GM12878 (cell line): ENCODE data around the gene ADGRG1. TPM values are rescaled to one million over a fixed set of nuclear protein-coding genes. Genes with fewer than 3 reads are reported as not detected.

Experiments
- ATAC-seq: fragments of 200-7000 bp; cut with Tn5 transposase; 3 replicates; pipeline ENCODE4 v1.9.1; 2020; ENCODE audit warnings: mild to moderate bottlenecking, moderate library complexity
- BruUV-seq: library from RNA; stranded (reverse); fragments of 400-500 nt; replicated peaks from 2 replicates; lab custom pipeline; 2021; lab: Mats Ljungman, UMichigan
- CTCF ChIA-PET: fragments of 300-600 bp; sonication (Branson Sonifier 250); formaldehyde crosslinking; extraction: SDS; loops from one replicate; lab custom pipeline; 2021; ENCODE audit warnings: inconsistent platforms; lab: Yijun Ruan, JAX
- POLR2A ChIA-PET: fragments of 350-600 bp; formaldehyde crosslinking; extraction: SDS; loops from one replicate; lab custom pipeline; 2021; ENCODE audit warnings: inconsistent platforms; lab: Charles Lee
- RAD21 ChIA-PET: fragments of 300-600 bp; sonication (Branson Sonifier 250); formaldehyde crosslinking; loops from one replicate; lab custom pipeline; 2023; ENCODE audit warnings: antibody characterized with exemption; ENCODE audit not compliant: unreplicated experiment; lab: Charles Lee
- SMC1A ChIA-PET: fragments of 300-600 bp; sonication (Branson Sonifier 250); formaldehyde crosslinking; loops from one replicate; lab custom pipeline; 2023; ENCODE audit not compliant: unreplicated experiment, uncharacterized antibody; lab: Charles Lee
- DNase-seq: peaks from one replicate; pipeline ENCODE4 v3.0.0-alpha.2; 2011; ENCODE audit warnings: low read depth, low spot score
- FAIRE-seq: peaks from 3 replicates; lab custom pipeline; 2011; peaks lifted over from hg19 to GRCh38; lab: Jason Lieb, UNC
- H2AFZ ChIP-seq: 2 replicates; pipeline ENCODE4 v1.6.0; 2011; ENCODE audit warnings: low read depth, low read length, control low read depth; ENCODE audit not compliant: control insufficient read depth
- H3K27ac ChIP-seq: 2 replicates; pipeline ENCODE4 v1.5.1; 2011; ENCODE audit warnings: control low read depth; ENCODE audit not compliant: control insufficient read depth, insufficient read depth
- H3K27me3 ChIP-seq, 2 experiments: replicated peaks in 1 of 2; 2 replicates each; pipeline versions ENCODE4 v1.6.0 to v1.6.1; 2011; ENCODE audit warnings: low read length in 1 of 2; ENCODE audit not compliant: control insufficient read depth in 2 of 2, insufficient read depth in 2 of 2
- H3K36me3 ChIP-seq, 2 experiments: 2 replicates each; pipeline ENCODE4 v1.5.1; 2011; ENCODE audit warnings: low read length in 1 of 2; ENCODE audit not compliant: control insufficient read depth in 2 of 2, insufficient read depth in 2 of 2
- H3K4me1 ChIP-seq: 2 replicates; pipeline ENCODE4 v1.6.1; 2011; ENCODE audit warnings: mild to moderate bottlenecking, low read length, moderate library complexity, mixed read lengths; ENCODE audit not compliant: control insufficient read depth, insufficient read depth
- H3K4me2 ChIP-seq: 2 replicates; pipeline ENCODE4 v1.6.0; 2011; ENCODE audit warnings: control low read depth; ENCODE audit not compliant: control insufficient read depth, insufficient read depth
- H3K4me3 ChIP-seq: fragments of 200-600 bp; sonication (generic); 2 replicates; pipeline ENCODE4 v1.5.1; 2016
- H3K79me2 ChIP-seq: 2 replicates; pipeline ENCODE4 v1.6.0; 2011; ENCODE audit warnings: low read length; ENCODE audit not compliant: control insufficient read depth, insufficient read depth
- H3K9ac ChIP-seq: 2 replicates; pipeline ENCODE4 v1.8.0; 2011; ENCODE audit warnings: low read length, control low read depth, mixed read lengths; ENCODE audit not compliant: control insufficient read depth, insufficient read depth
- H3K9me3 ChIP-seq: replicated peaks from 3 replicates; pipeline ENCODE4 v1.5.1; 2011; ENCODE audit warnings: mild to moderate bottlenecking, low read length; ENCODE audit not compliant: control insufficient read depth, insufficient read depth
- H4K20me1 ChIP-seq: 2 replicates; pipeline ENCODE4 v1.6.0; 2011; ENCODE audit not compliant: control insufficient read depth, insufficient read depth
- CHD2 ChIP-seq: IDR thresholded peaks from 2 replicates; pipeline ENCODE4 v1.6.1; 2011; ENCODE audit warnings: low read depth, low read length, improper control_type of control experiment, borderline replicate concordance
- HDAC2 ChIP-seq: fragments of 200-600 bp; sonication (generic); IDR thresholded peaks from 2 replicates; pipeline ENCODE4 v1.6.1; 2017
- IRF3 ChIP-seq: fragments of 450-650 bp; IDR thresholded peaks from 2 replicates; pipeline ENCODE4 v1.6.1; 2014; ENCODE audit warnings: mild to moderate bottlenecking
- KLF5 ChIP-seq: fragments of 450-650 bp; IDR thresholded peaks from 2 replicates; pipeline ENCODE4 v1.6.1; 2014; ENCODE audit warnings: mild to moderate bottlenecking; ENCODE audit not compliant: partially characterized antibody
- NR2C2 ChIP-seq: IDR thresholded peaks from 2 replicates; pipeline ENCODE4 v1.6.1; 2011; ENCODE audit warnings: borderline replicate concordance, low read depth; ENCODE audit not compliant: control insufficient read depth, insufficient read length
- WGBS: methylation state at CpG from one replicate; pipeline ENCODE4 v1.1.6; 2016; ENCODE audit warnings: low lambda C conversion rate; ENCODE audit not compliant: insufficient replicate concordance, insufficient coverage; ENCODE audit errors: missing lambda C conversion rate; 5-methylcytosine and 5-hydroxymethylcytosine counted together
- in situ Hi-C: fragments of 300-500 bp; cut with MboI; formaldehyde crosslinking; loops from 9 replicates; pipeline ENCODE4 v1.14.3; 2018; ENCODE audit warnings: mixed read lengths
- intact Hi-C: fragments of 100-400 bp; cut with micrococcal nuclease; formaldehyde crosslinking; loops from one replicate; pipeline ENCODE4 v1.14.2; 2022; ENCODE audit not compliant: unreplicated experiment
- polyA plus RNA-seq, 11 experiments: library from polyadenylated mRNA; depleted of rRNA in 4 of 11; unstranded in 6 of 11; stranded (reverse) in 5 of 11; fragments of >200 nt; fragmentation: Nextera tagmentation in 4 of 11; fragmentation: Illumina TruSeq in 1 of 11; extraction: Ambion mirVana in 4 of 11; extraction: Trizol in 1 of 11; gene quantifications; 1 replicate in 1 of 11; 2 replicates in 10 of 11; pipeline versions ENCODE4 v1.2.1 to v1.2.3, GENCODE V29; 2011 to 2016; ENCODE audit warnings: inconsistent platforms in 2 of 11, missing spikeins in 2 of 11, low read depth in 1 of 11
- total RNA-seq, 4 experiments: library from RNA; depleted of rRNA in 3 of 4; stranded (reverse); fragments of >200 nt in 3 of 4; fragmentation: Illumina TruSeq in 1 of 4; extraction: Trizol in 1 of 4; gene quantifications; 2 replicates each; pipeline versions ENCODE4 v1.2.1 to v1.2.3, GENCODE V29; 2013 to 2021

The ADGRG1 gene
- total and polyA plus RNA-seq, 10 of the 15 experiments (the other 5 are each of a cell fraction or from before 2014, with no cell fraction given), result 0.07 to 2.0 (median 0.75) TPM

GRCh38 chr16:57644383-57645014, 16.1 kb downstream of the ADGRG1 start:
- H3K4me1 ChIP-seq, result peaks cover 19% of the 10 kb centered on the region
- 78% methylated on average over 11 of the region's 11 CpGs for WGBS
- no peak overlapping the region for H2AFZ ChIP-seq
- RAD21 ChIA-PET, result interaction anchor here (0.9 kb wide), 1 partner anchor 43 kb away, joined by 3 read pairs; no protein-coding TSS in a partner anchor
- H3K27me3 ChIP-seq, result peaks cover 0 to 3% of the 10 kb centered on the region in 2 experiments; a peak in 1 of 4 replicates
- in situ Hi-C loops, result loop anchor here (5.0 kb wide), 1 partner anchor 42 kb away; no protein-coding TSS in a partner anchor
- POLR2A ChIA-PET, result interaction anchor here (0.6 kb wide), 1 partner anchor 173 kb away, joined by 4 read pairs; no protein-coding TSS in a partner anchor
- no peak overlapping the region for H3K27ac ChIP-seq
- SMC1A ChIA-PET, result interaction anchor here (0.6 to 6.6 kb wide), 3 partner anchors 43 to 163 kb away, joined by 3 to 126 read pairs (median 3); no protein-coding TSS in a partner anchor
- H3K4me3 ChIP-seq, result no peak overlapping the region
- H3K79me2 ChIP-seq, result no peaks in the 10 kb centered on the region
- ATAC-seq (no peak), DNase-seq (no peak), FAIRE-seq (no peak)
- no TSS peak for BruUV-seq
- no peak overlapping the region for H3K4me2 ChIP-seq
- TF ChIP-seq NR2C2 (peak; percentile 41), HDAC2 (no peak)
- H3K36me3 ChIP-seq, result no peaks in the 10 kb centered on the region
- no peak overlapping the region for H3K9ac ChIP-seq
- intact Hi-C loops, result no loop called here
- no peaks in the 10 kb centered on the region for H4K20me1 ChIP-seq
- H3K9me3 ChIP-seq, result no peaks in the 10 kb centered on the region
- CTCF ChIA-PET, result interaction anchor here (1.1 to 1.4 kb wide), 2 partner anchors 44 to 63 kb away, joined by 4 to 9 read pairs; no protein-coding TSS in a partner anchor

- no peak for FAIRE-seq
- POLR2A ChIA-PET, result no interaction called here
- Histone ChIP-seq H3K36me3 (no peaks in the 10 kb centered on the region), H3K9me3 (no peaks in the 10 kb centered on the region), H3K9ac (no peak overlapping the region), H3K27me3 (peaks cover 0 to 3% of the 10 kb centered on the region in 2 experiments; a peak in 1 of 4 replicates), H3K4me1 (peaks cover 19% of the 10 kb centered on the region), H3K4me2 (no peak overlapping the region), H2AFZ (no peak overlapping the region), H3K27ac (no peak overlapping the region), H3K4me3 (no peak overlapping the region), H3K79me2 (no peaks in the 10 kb centered on the region), H4K20me1 (no peaks in the 10 kb centered on the region)
- in situ Hi-C loops (no loop called here), intact Hi-C loops (no loop called here)
- no peak for TF ChIP-seq KLF5
- no peak for TF ChIP-seq CHD2
- no peak for TF ChIP-seq IRF3
- RAD21 ChIA-PET, result interaction anchor here (0.6 to 6.0 kb wide), 3 partner anchors 45 to 59 kb away, joined by 5 to 88 read pairs (median 61); no protein-coding TSS in a partner anchor
- CTCF ChIA-PET, result interaction anchor here (5.7 to 6.1 kb wide), 2 partner anchors 35 to 68 kb away, joined by 113 to 118 read pairs; no protein-coding TSS in a partner anchor
- 48% methylated on average over 10 of the region's 10 CpGs for WGBS
- BruUV-seq, result no TSS peak
- no peak for ATAC-seq
- SMC1A ChIA-PET, result interaction anchor here (0.6 to 6.6 kb wide), 5 partner anchors 35 to 163 kb away, joined by 3 to 126 read pairs (median 3); no protein-coding TSS in a partner anchor
- no peak for DNase-seq
Observed at GRCh38 chr16:57645169-57645568, 16.7 kb downstream of the ADGRG1 start.
